ENCODE data around the gene FTCD.

FTCD gene

GRCh38 chr21:46128106-46128932 lies 27.1 kb downstream of the FTCD start:
- DNase-seq (no peak), ATAC-seq (ENCODE audit: insufficient read depth, low read depth) (no peak)
- no peak overlapping the region for H3K4me3 ChIP-seq (ENCODE audit: low read depth in 1 of 2, low read length in 2 of 2)
- no peak overlapping the region for H3K9ac ChIP-seq (ENCODE audit: low read depth, low read length)
- H3K4me1 ChIP-seq (ENCODE audit: insufficient read depth, low read length) = no peaks in the 10 kb centered on the region
- no peaks in the 10 kb centered on the region for H3K79me2 ChIP-seq (ENCODE audit: insufficient read depth, low read length)
- H3K27ac ChIP-seq (ENCODE audit: low read length) = no peak overlapping the region
- H3K9me3 ChIP-seq (ENCODE audit: insufficient read depth, low read length, severe bottlenecking) = no peaks in the 10 kb centered on the region
- no peaks in the 10 kb centered on the region for H3K27me3 ChIP-seq (ENCODE audit: insufficient read depth, low read length, poor library complexity)
- peaks cover 10% of the 10 kb centered on the region; the same call in 1 of the 2 replicates for H4K20me1 ChIP-seq (ENCODE audit: insufficient read depth, low read length)
- no peak for TF ChIP-seq EZH2 (IDR thresholded peaks at IDR 0.05; ENCODE audit: borderline replicate concordance, low read depth, low read length, severe bottlenecking)
- TF ChIP-seq CTCF (IDR thresholded peaks at IDR 0.05; ENCODE audit: borderline replicate concordance, extremely low read depth, low read length, poor library complexity, severe bottlenecking) = no peak
- H3K36me3 ChIP-seq (ENCODE audit: insufficient read depth, low read length) = no peaks in the 10 kb centered on the region
- H2AFZ ChIP-seq (ENCODE audit: low read depth, low read length) = no peak overlapping the region
- no peak overlapping the region for H3K4me2 ChIP-seq (ENCODE audit: insufficient read depth, low read length)

- no peak overlapping the region for H2AFZ ChIP-seq (ENCODE audit: low read depth, low read length)
- H3K9ac ChIP-seq (ENCODE audit: low read depth, low read length) = no peak overlapping the region
- no peak for DNase-seq
- no peaks in the 10 kb centered on the region for H3K9me3 ChIP-seq (ENCODE audit: insufficient read depth, low read length, severe bottlenecking)
- no peak overlapping the region for H3K4me3 ChIP-seq (ENCODE audit: low read depth in 1 of 2, low read length in 2 of 2)
- no peaks in the 10 kb centered on the region for H3K27me3 ChIP-seq (ENCODE audit: insufficient read depth, low read length, poor library complexity)
- H4K20me1 ChIP-seq (ENCODE audit: insufficient read depth, low read length) = peaks cover 10% of the 10 kb centered on the region; the same call in 1 of the 2 replicates
- no peaks in the 10 kb centered on the region for H3K79me2 ChIP-seq (ENCODE audit: insufficient read depth, low read length)
- H3K4me2 ChIP-seq (ENCODE audit: insufficient read depth, low read length) = no peak overlapping the region
- no peak for TF ChIP-seq EZH2 (IDR thresholded peaks at IDR 0.05; ENCODE audit: borderline replicate concordance, low read depth, low read length, severe bottlenecking)
- no peak for TF ChIP-seq CTCF (IDR thresholded peaks at IDR 0.05; ENCODE audit: borderline replicate concordance, extremely low read depth, low read length, poor library complexity, severe bottlenecking)
- no peak for ATAC-seq (ENCODE audit: insufficient read depth, low read depth)
- H3K4me1 ChIP-seq (ENCODE audit: insufficient read depth, low read length) = no peaks in the 10 kb centered on the region
- H3K27ac ChIP-seq (ENCODE audit: low read length) = no peak overlapping the region
- H3K36me3 ChIP-seq (ENCODE audit: insufficient read depth, low read length) = no peaks in the 10 kb centered on the region
Measured at GRCh38 chr21:46127239-46128105, 27.9 kb downstream of the FTCD start.

GRCh38 chr21:46126309-46127238 lies 28.8 kb downstream of the FTCD start:
- no peak overlapping the region for H2AFZ ChIP-seq (ENCODE audit: low read depth, low read length)
- ATAC-seq (ENCODE audit: insufficient read depth, low read depth) (no peak), DNase-seq (no peak)
- H3K36me3 ChIP-seq (ENCODE audit: insufficient read depth, low read length) = no peaks in the 10 kb centered on the region
- no peak overlapping the region for H3K9ac ChIP-seq (ENCODE audit: low read depth, low read length)
- H3K4me2 ChIP-seq (ENCODE audit: insufficient read depth, low read length) = no peak overlapping the region
- peaks cover 10% of the 10 kb centered on the region; the same call in 1 of the 2 replicates for H4K20me1 ChIP-seq (ENCODE audit: insufficient read depth, low read length)
- no peak overlapping the region for H3K27ac ChIP-seq (ENCODE audit: low read length)
- no peak overlapping the region for H3K4me3 ChIP-seq (ENCODE audit: low read depth in 1 of 2, low read length in 2 of 2)
- TF ChIP-seq CTCF (IDR thresholded peaks at IDR 0.05; ENCODE audit: borderline replicate concordance, extremely low read depth, low read length, poor library complexity, severe bottlenecking) (no peak), EZH2 (IDR thresholded peaks at IDR 0.05; ENCODE audit: borderline replicate concordance, low read depth, low read length, severe bottlenecking) (no peak)
- no peaks in the 10 kb centered on the region for H3K4me1 ChIP-seq (ENCODE audit: insufficient read depth, low read length)
- no peaks in the 10 kb centered on the region for H3K9me3 ChIP-seq (ENCODE audit: insufficient read depth, low read length, severe bottlenecking)
- no peaks in the 10 kb centered on the region for H3K27me3 ChIP-seq (ENCODE audit: insufficient read depth, low read length, poor library complexity)
- H3K79me2 ChIP-seq (ENCODE audit: insufficient read depth, low read length) = no peaks in the 10 kb centered on the region

Data from DND-41 (cell line).